Psoas muscle (tissue), 8 donors: ENCODE data around the gene CTPS2. TPM values are rescaled to one million over a fixed set of nuclear protein-coding genes. Genes with fewer than 3 reads are reported as not detected.

ENCODE experiments used
- ATAC-seq, 4 donors: fragments of 200-7000 bp; cut with Tn5 transposase; one replicate each; pipeline ENCODE4 v1.9.1; 2020; ENCODE audit warnings: moderate library complexity in 3 of 4, mild to moderate bottlenecking in 2 of 4
- DNase-seq, 2 donors: peaks; one replicate each; pipeline ENCODE4 v3.0.0-alpha.2; 2020
- H3K27ac ChIP-seq: fragments of 200-600 bp; one replicate; pipeline ENCODE4 v1.8.0; 2022
- H3K27me3 ChIP-seq, 3 donors: fragments of 200-600 bp in 1 of 3; one replicate each; pipeline versions ENCODE4 v1.6.1 to v1.8.0; 2013 to 2022; ENCODE audit warnings: low read length in 2 of 3, mild to moderate bottlenecking in 2 of 3, moderate library complexity in 1 of 3; ENCODE audit not compliant: insufficient read depth in 3 of 3
- H3K36me3 ChIP-seq, 2 donors: fragments of 200-600 bp in 1 of 2; one replicate each; pipeline versions ENCODE4 v1.6.1 to v1.8.0; 2013 to 2022; ENCODE audit warnings: low read depth in 1 of 2, mild to moderate bottlenecking in 1 of 2, moderate library complexity in 1 of 2; ENCODE audit not compliant: insufficient read depth in 1 of 2
- H3K4me1 ChIP-seq: fragments of 200-600 bp; one replicate; pipeline ENCODE4 v1.8.0; 2022
- H3K4me3 ChIP-seq: fragments of 200-600 bp; one replicate; pipeline ENCODE4 v1.8.0; 2022; ENCODE audit warnings: mild to moderate bottlenecking
- H3K9me3 ChIP-seq: fragments of 200-600 bp; one replicate; pipeline ENCODE4 v1.8.0; 2022
- WGBS, 3 donors: extraction: QIAGEN DNeasy Blood & Tissue Kit; methylation state at CpG; one replicate each; pipeline versions ENCODE4 v1.1.6 to v1.1.7; 2013; 5-methylcytosine and 5-hydroxymethylcytosine counted together
- intact Hi-C, 2 donors: fragments of 100-400 bp; cut with DNase I; formaldehyde crosslinking; loops; one replicate each; pipeline versions ENCODE4 v1.11.0 to v1.14.2; 2022
- polyA plus RNA-seq, 3 donors: library from polyadenylated mRNA; stranded (reverse); fragments of 200-250 nt; gene quantifications; one replicate each; pipeline ENCODE4 v1.2.3, GENCODE V29; 2013
- total RNA-seq, 4 donors: library from RNA; stranded (reverse); fragmentation: NEBNext Ultra II Directional in 2 of 4; extraction: Animal tissue kit (Norgen Biotek cat#: 25700) in 2 of 4; gene quantifications; one replicate each; pipeline versions ENCODE4 v1.2.1 to v1.2.4, GENCODE V29; 2021 to 2023
- TF ChIP-seq, protein P1 (sequence below): fragments of 200-600 bp; IDR thresholded peaks from one replicate; pipeline ENCODE4 v1.8.0; 2022; ENCODE audit warnings: antibody characterized with exemption
- donor health status: healthy with polysubstance abuse.
- donor health status: DM: no; HTN: no; CAD: no; lungs with moderate emphysema.
- donor health status: Bipolar disorder and iron deficiency.
- donor health status: healthy.
- donor health status: DM: yes; HTN: yes; CAD: no.
- donor health status: DM: no; HTN: no; CAD: no.
- donor health status: DM: no; HTN: no; CAD: no.
- donor health status: DM: yes; HTN: yes; CAD: no.

The CTPS2 gene
- total and polyA plus RNA-seq, 7 donors = 1.1 to 3.8 (median 2.5) TPM

DNA sequence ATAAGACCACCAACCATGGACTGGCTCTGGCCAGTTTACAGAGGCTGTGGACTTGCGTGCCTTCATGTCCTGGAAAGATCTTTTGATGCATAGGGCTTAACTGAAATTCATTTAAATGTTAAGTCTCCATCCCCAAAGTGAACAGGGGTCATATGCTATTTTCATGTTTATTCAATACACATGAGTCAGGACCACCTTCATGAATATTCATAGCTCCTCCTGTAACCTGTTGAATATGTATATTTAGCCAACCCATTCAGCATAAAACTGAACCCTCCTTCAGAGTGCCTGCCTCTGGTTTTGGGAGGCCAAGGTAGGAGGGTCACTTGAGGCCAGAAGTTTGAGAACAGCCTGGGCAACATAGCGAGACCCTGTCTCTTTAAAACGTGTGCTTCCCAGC is 7.1 kb downstream of the CTPS2 start:
- Histone ChIP-seq H3K9me3 (no peaks in the 10 kb centered on the region), H3K27me3 (peaks cover 0 to 19% (median 0%) of the 10 kb centered on the region in 3 donors), H3K4me1 (no peaks in the 10 kb centered on the region), H3K27ac (no peak overlapping the region), H3K4me3 (no peak overlapping the region), H3K36me3 (peaks cover 0 to 9% of the 10 kb centered on the region in 2 donors)
- 79 to 90% (median 85%) methylated on average over 3 of the region's 3 CpGs for WGBS, 3 donors
- intact Hi-C loops = no loop called here
- DNase-seq (no peak), ATAC-seq (no peak)
- TF ChIP-seq, protein P1, sequence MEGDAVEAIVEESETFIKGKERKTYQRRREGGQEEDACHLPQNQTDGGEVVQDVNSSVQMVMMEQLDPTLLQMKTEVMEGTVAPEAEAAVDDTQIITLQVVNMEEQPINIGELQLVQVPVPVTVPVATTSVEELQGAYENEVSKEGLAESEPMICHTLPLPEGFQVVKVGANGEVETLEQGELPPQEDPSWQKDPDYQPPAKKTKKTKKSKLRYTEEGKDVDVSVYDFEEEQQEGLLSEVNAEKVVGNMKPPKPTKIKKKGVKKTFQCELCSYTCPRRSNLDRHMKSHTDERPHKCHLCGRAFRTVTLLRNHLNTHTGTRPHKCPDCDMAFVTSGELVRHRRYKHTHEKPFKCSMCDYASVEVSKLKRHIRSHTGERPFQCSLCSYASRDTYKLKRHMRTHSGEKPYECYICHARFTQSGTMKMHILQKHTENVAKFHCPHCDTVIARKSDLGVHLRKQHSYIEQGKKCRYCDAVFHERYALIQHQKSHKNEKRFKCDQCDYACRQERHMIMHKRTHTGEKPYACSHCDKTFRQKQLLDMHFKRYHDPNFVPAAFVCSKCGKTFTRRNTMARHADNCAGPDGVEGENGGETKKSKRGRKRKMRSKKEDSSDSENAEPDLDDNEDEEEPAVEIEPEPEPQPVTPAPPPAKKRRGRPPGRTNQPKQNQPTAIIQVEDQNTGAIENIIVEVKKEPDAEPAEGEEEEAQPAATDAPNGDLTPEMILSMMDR = no peak

DNA sequence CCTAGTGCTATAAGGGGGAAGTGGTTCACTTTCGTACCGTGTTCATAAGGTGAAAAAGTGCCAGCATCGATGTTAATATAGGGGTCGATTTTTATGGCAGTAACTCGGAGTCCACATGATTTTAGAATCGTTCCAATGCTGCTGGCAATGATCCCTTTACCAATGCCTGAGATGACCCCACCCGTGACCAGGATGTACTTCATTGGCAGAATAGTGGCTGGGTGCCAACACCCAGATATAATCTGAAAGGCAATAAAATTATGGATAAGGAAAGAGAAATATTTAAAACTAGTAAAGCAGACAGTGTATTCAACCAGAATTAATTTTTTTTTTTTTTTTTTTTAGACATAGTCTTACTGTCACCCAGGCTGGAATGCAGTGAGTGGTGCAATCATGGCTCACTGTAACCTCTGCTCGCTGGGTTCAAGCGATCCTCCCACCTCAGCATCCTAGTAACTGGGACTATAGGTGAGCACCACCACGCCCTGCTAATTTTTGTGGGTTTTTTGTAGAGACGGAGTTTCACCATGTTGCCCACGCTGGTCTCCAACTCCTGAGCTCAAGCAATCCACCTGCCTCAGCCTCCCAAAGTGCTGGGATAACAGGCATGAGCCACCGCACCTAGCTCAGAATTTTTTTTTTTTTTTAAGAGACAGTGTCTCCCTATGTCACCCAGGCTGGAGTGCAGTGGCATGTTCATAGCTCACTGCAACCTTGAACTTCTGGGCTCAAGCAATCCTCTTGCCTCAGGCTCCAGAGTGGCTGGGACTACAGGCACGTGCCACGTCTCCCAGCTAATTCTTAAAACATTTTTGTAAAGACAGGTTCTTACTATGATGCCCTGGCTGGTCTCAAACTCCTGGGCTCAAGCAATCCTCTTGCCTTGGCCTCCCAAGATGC is 9.5 kb downstream of the CTPS2 start:
- WGBS, 3 donors = 76 to 87% (median 80%) methylated on average over 15 of the region's 15 CpGs
- DNase-seq (no peak), ATAC-seq (no peak)
- intact Hi-C loops = no loop called here
- TF ChIP-seq, protein P1 = no peak
- Histone ChIP-seq H3K27ac (no peak overlapping the region), H3K27me3 (peaks cover 0 to 6% (median 0%) of the 10 kb centered on the region in 3 donors), H3K36me3 (peaks cover 0 to 10% of the 10 kb centered on the region in 2 donors), H3K4me1 (no peaks in the 10 kb centered on the region), H3K4me3 (no peak overlapping the region), H3K9me3 (no peaks in the 10 kb centered on the region)

DNA sequence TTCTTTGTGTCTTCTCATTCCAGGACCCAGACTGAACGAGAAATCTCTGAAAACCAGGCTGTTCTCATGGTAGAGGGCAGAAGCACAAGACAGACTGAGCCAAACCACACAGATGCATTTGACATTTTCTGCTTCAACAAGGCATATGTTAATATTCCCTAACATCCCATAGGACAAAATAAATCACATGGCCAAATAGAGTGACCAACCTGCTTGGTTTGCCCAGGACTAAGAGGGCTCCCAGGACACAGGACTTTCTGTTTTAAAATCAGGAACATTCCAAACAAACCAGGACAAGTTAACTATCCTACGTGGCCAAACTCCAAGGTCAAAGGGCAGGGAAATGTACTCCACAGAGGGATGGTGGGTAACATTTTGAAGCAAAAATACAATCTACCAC is 11.7 kb downstream of the CTPS2 start:
- Histone ChIP-seq H3K27ac (no peak overlapping the region), H3K27me3 (peaks cover 0 to 2% (median 0%) of the 10 kb centered on the region in 3 donors), H3K4me1 (no peaks in the 10 kb centered on the region), H3K9me3 (no peaks in the 10 kb centered on the region), H3K4me3 (no peak overlapping the region), H3K36me3 (peaks cover 0 to 9% of the 10 kb centered on the region in 2 donors)
- WGBS, 3 donors = 77 to 81% (median 77%) methylated on average over 2 of the region's 2 CpGs
- TF ChIP-seq, protein P1 = no peak
- DNase-seq = no peak
- intact Hi-C loops = no loop called here
- ATAC-seq = no peak

DNA sequence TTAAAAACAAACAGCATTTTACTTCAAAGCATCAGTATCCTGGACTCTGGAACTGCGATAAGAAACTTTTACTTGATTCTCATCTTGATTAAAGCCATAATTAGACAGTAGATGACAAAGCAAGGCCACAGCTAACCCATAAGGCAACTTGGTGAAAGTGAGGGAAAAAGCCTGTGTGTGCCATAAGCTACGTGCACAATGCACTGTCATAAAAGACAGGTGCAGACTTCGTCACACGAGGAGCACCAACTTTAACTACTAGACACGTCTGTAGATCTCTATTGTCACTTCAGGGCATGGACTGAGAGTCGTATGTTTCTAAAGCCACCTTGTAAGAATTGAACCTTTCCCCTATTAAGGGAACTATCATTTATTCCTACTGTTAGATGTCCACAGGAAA is 13.1 kb downstream of the CTPS2 start:
- Histone ChIP-seq H3K4me3 (no peak overlapping the region), H3K27ac (no peak overlapping the region), H3K9me3 (no peaks in the 10 kb centered on the region), H3K27me3 (no peaks in the 10 kb centered on the region), H3K36me3 (peaks cover 0 to 9% of the 10 kb centered on the region in 2 donors), H3K4me1 (no peaks in the 10 kb centered on the region)
- ATAC-seq (no peak), DNase-seq (no peak)
- TF ChIP-seq, protein P1 = no peak
- WGBS, 3 donors = 73 to 85% (median 85%) methylated on average over 6 of the region's 6 CpGs
- intact Hi-C loops = loop anchor here in 1 of 2 donors (10.0 kb wide), 1 partner anchor 575 kb away; the partner anchor contains the start of gene GRPR
